ENCODE measurements around the gene SLC6A7. TPM values are rescaled to one million over a fixed set of nuclear protein-coding genes. Genes with fewer than 3 reads are reported as not detected.

SLC6A7 gene
- total RNA-seq, 4 donors from 2014 or later: not detected

GRCh38 chr5:150210644-150211043 is 20.8 kb downstream of the SLC6A7 start:
- DNase-seq (ENCODE audit: low spot score) (no peak), ATAC-seq (ENCODE audit: low FRiP score) (no peak)
- TF ChIP-seq, protein P1, sequence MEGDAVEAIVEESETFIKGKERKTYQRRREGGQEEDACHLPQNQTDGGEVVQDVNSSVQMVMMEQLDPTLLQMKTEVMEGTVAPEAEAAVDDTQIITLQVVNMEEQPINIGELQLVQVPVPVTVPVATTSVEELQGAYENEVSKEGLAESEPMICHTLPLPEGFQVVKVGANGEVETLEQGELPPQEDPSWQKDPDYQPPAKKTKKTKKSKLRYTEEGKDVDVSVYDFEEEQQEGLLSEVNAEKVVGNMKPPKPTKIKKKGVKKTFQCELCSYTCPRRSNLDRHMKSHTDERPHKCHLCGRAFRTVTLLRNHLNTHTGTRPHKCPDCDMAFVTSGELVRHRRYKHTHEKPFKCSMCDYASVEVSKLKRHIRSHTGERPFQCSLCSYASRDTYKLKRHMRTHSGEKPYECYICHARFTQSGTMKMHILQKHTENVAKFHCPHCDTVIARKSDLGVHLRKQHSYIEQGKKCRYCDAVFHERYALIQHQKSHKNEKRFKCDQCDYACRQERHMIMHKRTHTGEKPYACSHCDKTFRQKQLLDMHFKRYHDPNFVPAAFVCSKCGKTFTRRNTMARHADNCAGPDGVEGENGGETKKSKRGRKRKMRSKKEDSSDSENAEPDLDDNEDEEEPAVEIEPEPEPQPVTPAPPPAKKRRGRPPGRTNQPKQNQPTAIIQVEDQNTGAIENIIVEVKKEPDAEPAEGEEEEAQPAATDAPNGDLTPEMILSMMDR (IDR thresholded peaks at IDR 0.05): no peak

DNA sequence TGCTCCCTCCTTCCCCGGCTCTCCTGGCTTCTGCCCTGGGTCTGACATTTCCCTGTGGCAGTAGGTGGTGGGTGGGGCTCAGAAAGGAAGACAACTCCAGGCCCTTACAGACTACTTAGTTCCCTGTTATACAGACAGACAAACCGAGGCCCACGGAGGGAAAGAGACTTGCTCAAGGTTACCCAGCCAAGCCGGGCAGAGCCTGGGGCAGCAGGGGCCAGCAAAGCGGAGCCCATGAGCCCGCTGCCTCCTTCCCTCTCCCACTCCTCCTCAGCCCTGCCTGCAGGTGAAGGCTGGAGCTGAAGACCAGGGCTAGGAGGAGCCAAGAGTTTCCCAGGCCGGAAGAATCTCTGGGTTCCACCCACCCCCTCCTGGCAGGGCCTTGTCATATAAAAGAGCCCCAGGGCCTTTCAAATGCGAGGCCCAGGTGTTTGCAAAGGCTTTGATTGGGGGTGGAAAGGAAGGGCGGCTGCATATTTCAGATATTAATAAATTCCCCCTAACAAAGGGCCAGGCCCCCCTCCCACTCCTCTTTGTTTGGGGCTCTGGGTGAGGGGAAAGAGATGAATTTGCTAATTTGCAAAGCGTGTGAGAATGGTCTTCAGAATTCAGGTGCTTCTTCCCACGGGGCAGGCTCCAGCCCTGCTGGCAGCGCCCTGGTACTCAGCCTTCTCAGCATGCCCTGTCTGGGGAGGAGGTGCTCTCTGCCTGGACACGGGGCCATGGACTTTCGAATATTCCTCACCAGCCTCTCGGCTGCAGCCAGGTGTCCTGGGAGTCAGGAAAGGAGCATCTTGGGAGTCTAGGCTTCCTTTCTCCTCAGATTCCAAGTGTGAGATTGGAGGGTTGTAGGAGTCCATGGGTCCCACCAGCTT is 21.5 kb downstream of the SLC6A7 start:
- TF ChIP-seq, protein P1 (IDR thresholded peaks at IDR 0.05): no peak

GRCh38 chr5:150213530-150213929 is 23.7 kb downstream of the SLC6A7 start:
- DNase-seq (ENCODE audit: low spot score) (no peak), ATAC-seq (ENCODE audit: low FRiP score) (no peak)
- TF ChIP-seq, protein P1 (IDR thresholded peaks at IDR 0.05): no peak

More for the DNA sequence above, 21.5 kb downstream of the SLC6A7 start:
- ATAC-seq (ENCODE audit: low FRiP score): no peak
- no peak for DNase-seq (ENCODE audit: low spot score)

- DNase-seq (ENCODE audit: low spot score) (no peak), ATAC-seq (ENCODE audit: low FRiP score) (no peak)
- TF ChIP-seq, protein P1 (IDR thresholded peaks at IDR 0.05): no peak
Measured at GRCh38 chr5:150214289-150214688, 24.4 kb downstream of the SLC6A7 start.

GRCh38 chr5:150215979-150216944 is 26.4 kb downstream of the SLC6A7 start:
- ATAC-seq (ENCODE audit: low FRiP score): no peak
- TF ChIP-seq, protein P1 (IDR thresholded peaks at IDR 0.05): no peak
- no peak for DNase-seq (ENCODE audit: low spot score)

- TF ChIP-seq, protein P1 (IDR thresholded peaks at IDR 0.05): no peak
- ATAC-seq (ENCODE audit: low FRiP score) (no peak), DNase-seq (ENCODE audit: low spot score) (no peak)
Measured at GRCh38 chr5:150217038-150217437, 27.2 kb downstream of the SLC6A7 start.

Data from omental fat pad (tissue), 4 donors.